Naive thymus-derived CD4-positive, alpha-beta T cell (primary cell): Measurements from ENCODE around the gene NUDT4B. TPM values are rescaled to one million over a fixed set of nuclear protein-coding genes. Genes with fewer than 3 reads are reported as not detected.
"Not testable (repeated sequence)": the region's sequence is repeated elsewhere in the genome, so short reads cannot be mapped to it uniquely, and the experiment has no call there.

Experiments
- ATAC-seq: fragments of 150-1000 bp; cut with Tn5 transposase; 2 replicates; pipeline ENCODE4 v1.10.0; 2021; ENCODE audit warnings: mild to moderate bottlenecking, moderate library complexity
- CTCF ChIA-PET: fragments of 350-600 bp; sonication (Branson Sonifier 250); formaldehyde crosslinking; loops from one replicate; lab custom pipeline; 2021; ENCODE audit warnings: antibody characterized with exemption; lab: Charles Lee
- POLR2A ChIA-PET: fragments of 350-600 bp; sonication (Branson Sonifier 250); formaldehyde crosslinking; loops from one replicate; lab custom pipeline; 2021; ENCODE audit warnings: antibody characterized with exemption, inconsistent platforms; lab: Charles Lee
- DNase-seq, 9 donors: peaks; one replicate each; pipeline versions ENCODE4 v3.0.0 to v3.0.0-alpha.2; 2020 to 2022; ENCODE audit warnings: mixed read lengths in 1 of 9
- H3K27ac ChIP-seq: one replicate; pipeline ENCODE4 v1.7.0; 2013; ENCODE audit warnings: mild to moderate bottlenecking, low read depth, low read length, moderate library complexity
- H3K27me3 ChIP-seq, 2 donors: one replicate each; pipeline ENCODE4 v1.7.0; 2013; ENCODE audit warnings: low read length in 2 of 2, mild to moderate bottlenecking in 2 of 2, moderate library complexity in 2 of 2; ENCODE audit not compliant: control insufficient read depth in 2 of 2, insufficient read depth in 2 of 2
- H3K36me3 ChIP-seq, 3 experiments: 1 replicate in 2 of 3; 2 replicates in 1 of 3; pipeline ENCODE4 v1.7.0; 2013; ENCODE audit warnings: low read length in 3 of 3, mild to moderate bottlenecking in 3 of 3, moderate library complexity in 1 of 3; ENCODE audit not compliant: insufficient read depth in 3 of 3, control insufficient read depth in 2 of 3
- H3K4me1 ChIP-seq, 2 donors: one replicate each; pipeline ENCODE4 v1.7.0; 2013; ENCODE audit warnings: low read length in 2 of 2, mild to moderate bottlenecking in 2 of 2, moderate library complexity in 1 of 2; ENCODE audit not compliant: control insufficient read depth in 2 of 2, insufficient read depth in 2 of 2
- H3K4me3 ChIP-seq: 2 replicates; pipeline ENCODE4 v1.7.0; 2013; ENCODE audit warnings: mild to moderate bottlenecking, low read length
- H3K9me3 ChIP-seq, 3 experiments: 1 replicate in 2 of 3; 2 replicates in 1 of 3; pipeline ENCODE4 v1.7.0; 2013; ENCODE audit warnings: low read length in 3 of 3; ENCODE audit not compliant: control insufficient read depth in 2 of 3
- H3K27ac Mint-ChIP-seq, 9 donors: one replicate each; pipeline ENCODE4 v1.8.0; 2020 to 2022; ENCODE audit warnings: mixed read lengths in 9 of 9, mild to moderate bottlenecking in 8 of 9, moderate library complexity in 5 of 9, inconsistent platforms in 2 of 9
- H3K27me3 Mint-ChIP-seq, 5 donors: one replicate each; pipeline ENCODE4 v1.8.0; 2021 to 2022; ENCODE audit warnings: mixed read lengths in 5 of 5, mild to moderate bottlenecking in 1 of 5
- H3K36me3 Mint-ChIP-seq, 5 donors: one replicate each; pipeline ENCODE4 v1.8.0; 2020 to 2022; ENCODE audit warnings: mixed read lengths in 5 of 5, mild to moderate bottlenecking in 3 of 5, inconsistent platforms in 1 of 5
- H3K4me1 Mint-ChIP-seq, 7 donors: one replicate each; pipeline ENCODE4 v1.8.0; 2020 to 2022; ENCODE audit warnings: mixed read lengths in 7 of 7, mild to moderate bottlenecking in 3 of 7, inconsistent platforms in 1 of 7
- H3K4me3 Mint-ChIP-seq, 10 donors: one replicate each; pipeline ENCODE4 v1.8.0; 2020 to 2022; ENCODE audit warnings: mild to moderate bottlenecking in 10 of 10, mixed read lengths in 10 of 10, moderate library complexity in 6 of 10, inconsistent platforms in 2 of 10
- H3K9me3 Mint-ChIP-seq, 11 donors: one replicate each; pipeline ENCODE4 v1.8.0; 2020 to 2022; ENCODE audit warnings: mixed read lengths in 11 of 11, mild to moderate bottlenecking in 4 of 11, inconsistent platforms in 1 of 11, moderate library complexity in 1 of 11
- intact Hi-C, 2 donors: fragments of 100-400 bp; cut with micrococcal nuclease; formaldehyde crosslinking; loops; one replicate each; pipeline ENCODE4 v1.15.1; 2023
- polyA plus RNA-seq, 2 donors: library from polyadenylated mRNA; unstranded; fragments of 300-500 nt; fragmentation: Illumina TruSeq; gene quantifications; one replicate each; pipeline ENCODE4 v1.2.3, GENCODE V29; 2021
- total RNA-seq, 6 experiments: library from RNA in 5 of 6; stranded (reverse) in 5 of 6; gene quantifications; 1 replicate in 5 of 6; 2 replicates in 1 of 6; pipeline ENCODE4 v1.2.3 and lab custom pipeline; 2021 to 2026

The NUDT4B gene
- total and polyA plus RNA-seq, 7 experiments from 2014 or later: 0.62 to 11.2 (median 2.2) TPM; not detected in 3

DNA sequence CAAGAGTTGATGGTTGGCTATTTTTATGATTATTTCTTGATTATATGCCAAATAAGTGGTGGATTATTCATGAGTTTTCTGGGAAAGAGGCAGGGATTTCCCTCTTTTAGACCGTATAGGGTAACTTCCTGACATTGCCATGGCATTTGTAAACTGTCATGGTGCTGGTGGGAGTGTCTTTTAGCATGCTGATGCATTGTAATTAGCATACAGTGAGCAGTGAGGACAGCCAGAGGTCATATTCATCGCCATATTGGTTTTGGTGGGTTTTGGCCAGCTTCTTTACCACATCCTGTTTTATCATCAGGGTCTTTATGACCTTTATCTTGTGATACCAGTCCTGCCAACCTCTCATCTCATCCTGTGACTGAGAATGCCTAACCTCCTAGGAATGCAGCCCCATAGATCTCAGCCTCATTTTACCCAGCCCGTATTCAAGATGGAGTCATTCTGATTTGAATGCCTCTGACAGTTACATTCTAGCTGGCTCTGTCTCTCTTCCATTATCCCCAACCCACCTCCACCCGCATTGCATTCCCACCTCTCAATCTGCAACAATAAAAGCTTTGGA lies 45.3 kb downstream of the NUDT4B start:
- H3K4me3 Mint-ChIP-seq, H3K27me3 ChIP-seq, H3K27ac Mint-ChIP-seq, H3K9me3 Mint-ChIP-seq, H3K36me3 ChIP-seq, H3K4me1 ChIP-seq, H3K27ac ChIP-seq, intact Hi-C loops, H3K4me1 Mint-ChIP-seq, ATAC-seq, H3K36me3 Mint-ChIP-seq, H3K9me3 ChIP-seq, DNase-seq, H3K27me3 Mint-ChIP-seq, H3K4me3 ChIP-seq, CTCF ChIA-PET, POLR2A ChIA-PET: not testable (repeated sequence)

Other genes with a start within 250 kb of the NUDT4B start
- gene NBPF14, start 152.8 kb upstream of the NUDT4B start, total RNA-seq: 10 to 100 TPM; 27.0 to 72.9 (median 31.7) TPM
- gene NBPF14, start 152.8 kb upstream of the NUDT4B start, polyA plus RNA-seq: 10 to 100 TPM in 1 of 2 donors, 1 to 10 TPM in 1; 9.7 to 14.6 TPM
- gene PDE4DIP, start 95.7 kb downstream of the NUDT4B start, total RNA-seq: 10 to 100 TPM; 37.0 to 73.9 (median 44.6) TPM
- 10 to 100 TPM; 14.5 to 29.0 TPM for gene PDE4DIP, start 95.7 kb downstream of the NUDT4B start, polyA plus RNA-seq